Measurements from ENCODE around the gene CPPED1. TPM values are rescaled to one million over a fixed set of nuclear protein-coding genes. Genes with fewer than 3 reads are reported as not detected.

The CPPED1 gene
- total RNA-seq, 4 donors from 2014 or later, result 4.1 to 17.3 (median 12.7) TPM

DNA sequence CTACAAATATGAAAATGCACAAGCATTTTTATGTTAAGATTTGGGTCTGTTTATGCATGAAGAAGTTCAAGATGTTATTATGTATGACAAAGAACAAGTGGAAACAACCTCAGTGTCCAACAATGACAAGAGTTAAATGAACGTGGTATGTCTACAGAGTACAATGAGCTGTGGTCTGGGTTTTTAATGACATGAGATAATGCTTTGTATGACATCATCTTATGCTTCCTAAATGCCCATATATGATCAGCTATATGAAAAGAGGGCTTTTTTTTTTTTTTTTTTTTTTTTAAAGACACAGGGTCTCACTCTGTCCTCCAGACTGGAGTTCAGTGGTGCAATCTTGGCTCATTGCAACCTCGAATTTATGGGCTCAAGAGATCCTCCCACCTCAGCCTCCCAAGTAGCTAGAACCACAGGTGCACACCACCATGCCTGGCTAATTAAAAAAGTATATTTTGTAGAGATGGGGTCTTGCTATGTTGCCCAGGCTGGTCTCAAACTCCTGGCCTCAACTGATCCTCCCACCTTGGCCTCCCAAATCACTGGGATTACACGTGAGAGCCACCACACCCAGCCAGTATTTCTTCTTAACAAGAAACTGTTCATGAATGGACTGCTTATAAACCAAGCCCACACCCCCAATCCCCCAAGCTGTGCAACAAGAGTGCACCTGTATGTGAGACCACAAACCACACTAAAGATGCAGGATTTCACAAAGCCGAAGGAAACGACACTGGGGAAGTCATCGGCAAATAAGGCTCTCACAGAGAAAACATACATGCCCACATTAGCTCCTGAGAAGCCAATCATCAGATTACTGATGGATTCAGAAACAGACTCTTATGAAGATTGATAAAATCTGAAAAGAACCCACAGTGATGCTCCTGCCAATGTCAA lies 114.5 kb downstream of the CPPED1 start:
- 78 to 79% methylated on average over 5 to 6 of the region's 6 CpGs for WGBS, 2 donors (ENCODE audit: low coverage in 1 of 2)
- no peak for DNase-seq
- H3K4me1 ChIP-seq, result no peaks in the 10 kb centered on the region
- intact Hi-C loops (cut with DNase I; ENCODE audit: low total_unique reads) (no loop called here), in situ Hi-C loops (cut with MboI; ENCODE audit: low pct_ligation_motif_present in 1 of 4, low pct_unique_long_range_greater_than_20kb in 1 of 4, low sequenced_read_pairs in 3 of 4) (no loop called here)
- H3K9me3 ChIP-seq, result no peaks in the 10 kb centered on the region
- TF ChIP-seq POLR2A (IDR thresholded peaks at IDR 0.05), result no peak
- no peak for TF ChIP-seq POLR2AphosphoS5 (IDR thresholded peaks at IDR 0.05)
- TF ChIP-seq, protein P1, sequence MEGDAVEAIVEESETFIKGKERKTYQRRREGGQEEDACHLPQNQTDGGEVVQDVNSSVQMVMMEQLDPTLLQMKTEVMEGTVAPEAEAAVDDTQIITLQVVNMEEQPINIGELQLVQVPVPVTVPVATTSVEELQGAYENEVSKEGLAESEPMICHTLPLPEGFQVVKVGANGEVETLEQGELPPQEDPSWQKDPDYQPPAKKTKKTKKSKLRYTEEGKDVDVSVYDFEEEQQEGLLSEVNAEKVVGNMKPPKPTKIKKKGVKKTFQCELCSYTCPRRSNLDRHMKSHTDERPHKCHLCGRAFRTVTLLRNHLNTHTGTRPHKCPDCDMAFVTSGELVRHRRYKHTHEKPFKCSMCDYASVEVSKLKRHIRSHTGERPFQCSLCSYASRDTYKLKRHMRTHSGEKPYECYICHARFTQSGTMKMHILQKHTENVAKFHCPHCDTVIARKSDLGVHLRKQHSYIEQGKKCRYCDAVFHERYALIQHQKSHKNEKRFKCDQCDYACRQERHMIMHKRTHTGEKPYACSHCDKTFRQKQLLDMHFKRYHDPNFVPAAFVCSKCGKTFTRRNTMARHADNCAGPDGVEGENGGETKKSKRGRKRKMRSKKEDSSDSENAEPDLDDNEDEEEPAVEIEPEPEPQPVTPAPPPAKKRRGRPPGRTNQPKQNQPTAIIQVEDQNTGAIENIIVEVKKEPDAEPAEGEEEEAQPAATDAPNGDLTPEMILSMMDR (IDR thresholded peaks at IDR 0.05), result no peak
- no peak for TF ChIP-seq EP300 (IDR thresholded peaks at IDR 0.05; ENCODE audit: low read depth)
- H3K4me3 ChIP-seq, result no peak overlapping the region
- H3K36me3 ChIP-seq, result no peaks in the 10 kb centered on the region
- H3K27ac ChIP-seq, result no peak overlapping the region
- no peaks in the 10 kb centered on the region for H3K27me3 ChIP-seq

DNA sequence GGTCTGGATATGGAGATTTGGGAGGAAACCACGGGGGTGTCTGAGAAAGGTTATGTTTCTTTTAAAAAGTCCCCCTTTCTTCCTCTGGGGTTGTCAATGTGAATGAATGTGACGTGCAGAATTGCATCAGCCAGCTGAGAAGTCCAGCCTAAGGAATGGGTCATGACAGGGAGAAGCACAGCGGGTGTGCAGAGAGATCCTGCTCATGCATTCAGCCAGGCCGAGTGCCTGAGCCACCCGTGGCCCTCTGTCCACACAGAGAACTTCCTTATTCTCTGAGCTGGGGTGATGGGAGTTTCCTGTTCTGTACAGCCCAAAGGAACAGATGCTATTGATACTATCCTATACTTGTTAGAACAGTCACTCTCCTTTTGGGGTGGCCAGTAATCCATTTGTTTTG lies 117.9 kb downstream of the CPPED1 start:
- H3K27me3 ChIP-seq, result no peaks in the 10 kb centered on the region
- H3K9me3 ChIP-seq, result no peaks in the 10 kb centered on the region
- no peaks in the 10 kb centered on the region for H3K36me3 ChIP-seq
- H3K27ac ChIP-seq, result no peak overlapping the region
- no peaks in the 10 kb centered on the region for H3K4me1 ChIP-seq
- no peak overlapping the region for H3K4me3 ChIP-seq
- TF ChIP-seq EP300 (IDR thresholded peaks at IDR 0.05; ENCODE audit: low read depth) (no peak), POLR2A (IDR thresholded peaks at IDR 0.05) (no peak), POLR2AphosphoS5 (IDR thresholded peaks at IDR 0.05) (no peak)
- TF ChIP-seq, protein P1 (IDR thresholded peaks at IDR 0.05), result no peak
- whole genome bisulfite sequencing, 2 donors (ENCODE audit: low coverage in 1 of 2), result 62% methylated on average over 5 of the region's 5 CpGs; no CpG with 5 or more reads in 1 of the 2 donors
- intact Hi-C loops (cut with DNase I; ENCODE audit: low total_unique reads) (no loop called here), in situ Hi-C loops (cut with MboI; ENCODE audit: low pct_ligation_motif_present in 1 of 4, low pct_unique_long_range_greater_than_20kb in 1 of 4, low sequenced_read_pairs in 3 of 4) (no loop called here)
- no peak for DNase-seq

DNA sequence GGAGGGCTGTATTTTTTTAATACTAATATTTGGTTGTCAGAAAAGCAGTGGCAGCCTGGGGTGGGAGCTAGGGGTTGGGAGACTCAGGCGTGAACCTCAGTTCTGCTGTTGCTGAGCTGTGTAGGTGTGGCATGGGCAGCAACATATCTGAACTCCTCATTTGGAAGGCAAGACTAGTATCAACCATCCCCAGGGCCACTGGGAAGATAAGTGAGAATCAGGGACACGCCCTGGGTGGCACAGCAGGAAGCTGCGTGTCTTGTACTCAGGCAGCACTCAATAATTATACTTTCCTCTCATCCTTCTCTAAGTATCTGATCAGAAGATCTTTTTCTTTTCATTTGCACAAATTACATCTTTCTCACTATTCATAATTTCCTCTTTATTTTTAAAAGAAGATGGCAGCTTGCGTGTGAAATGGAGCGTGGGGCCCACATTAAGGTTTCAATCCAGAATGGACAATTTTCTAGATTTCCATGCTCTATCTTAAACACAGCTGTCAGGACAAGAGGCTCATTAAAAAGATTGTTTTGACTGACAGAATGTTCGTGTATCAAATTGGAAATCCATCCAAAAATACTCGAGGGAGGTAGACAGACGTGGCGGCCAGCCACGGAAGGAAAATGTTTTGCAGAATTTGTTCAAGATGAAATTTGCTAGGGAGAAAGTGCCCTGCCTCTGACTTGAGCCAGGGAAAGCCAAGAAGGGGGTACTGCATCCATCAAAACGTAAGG lies 121.1 kb downstream of the CPPED1 start:
- intact Hi-C loops (cut with DNase I; ENCODE audit: low total_unique reads) (no loop called here), in situ Hi-C loops (cut with MboI; ENCODE audit: low pct_ligation_motif_present in 1 of 4, low pct_unique_long_range_greater_than_20kb in 1 of 4, low sequenced_read_pairs in 3 of 4) (no loop called here)
- Histone ChIP-seq H3K9me3 (no peaks in the 10 kb centered on the region), H3K36me3 (no peaks in the 10 kb centered on the region), H3K4me1 (no peaks in the 10 kb centered on the region), H3K27ac (no peak overlapping the region), H3K27me3 (no peaks in the 10 kb centered on the region), H3K4me3 (no peak overlapping the region)
- DNase-seq, result no peak
- whole genome bisulfite sequencing, 2 donors (ENCODE audit: low coverage in 1 of 2), result 92 to 95% methylated on average over 7 to 11 of the region's 11 CpGs
- TF ChIP-seq, protein P1 (IDR thresholded peaks at IDR 0.05), result no peak
- no peak for TF ChIP-seq POLR2AphosphoS5 (IDR thresholded peaks at IDR 0.05)
- no peak for TF ChIP-seq EP300 (IDR thresholded peaks at IDR 0.05; ENCODE audit: low read depth)
- TF ChIP-seq POLR2A (IDR thresholded peaks at IDR 0.05), result no peak

DNA sequence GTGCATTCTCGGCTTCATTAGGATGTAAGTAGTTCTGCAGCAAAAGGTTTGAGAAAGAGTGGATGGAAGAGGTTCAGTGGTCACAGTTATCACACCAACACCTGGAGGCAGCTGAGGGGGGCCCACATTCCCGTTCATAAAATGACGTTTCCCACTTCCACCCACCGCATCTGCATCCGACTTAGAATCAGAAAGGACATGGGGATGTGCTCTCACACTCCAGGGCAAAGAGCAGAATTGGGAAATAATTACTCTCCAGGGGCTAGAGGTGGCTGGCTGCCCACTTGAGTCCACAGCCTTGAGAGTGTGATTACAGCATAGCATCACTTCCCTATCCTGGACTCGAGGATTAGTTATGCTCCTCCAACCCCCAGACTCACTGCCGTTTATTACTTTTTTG lies 122.0 kb downstream of the CPPED1 start:
- Histone ChIP-seq H3K4me1 (no peaks in the 10 kb centered on the region), H3K4me3 (no peak overlapping the region), H3K27ac (no peak overlapping the region), H3K27me3 (no peaks in the 10 kb centered on the region), H3K36me3 (no peaks in the 10 kb centered on the region), H3K9me3 (no peaks in the 10 kb centered on the region)
- WGBS, 2 donors (ENCODE audit: low coverage in 1 of 2), result 80 to 89% methylated on average over 1 to 7 of the region's 7 CpGs
- intact Hi-C loops (cut with DNase I; ENCODE audit: low total_unique reads), result no loop called here
- TF ChIP-seq POLR2A (IDR thresholded peaks at IDR 0.05), result no peak
- no peak for TF ChIP-seq POLR2AphosphoS5 (IDR thresholded peaks at IDR 0.05)
- TF ChIP-seq EP300 (IDR thresholded peaks at IDR 0.05; ENCODE audit: low read depth), result no peak
- TF ChIP-seq, protein P1 (IDR thresholded peaks at IDR 0.05), result no peak
- DNase-seq, result no peak
- in situ Hi-C loops (cut with MboI; ENCODE audit: low pct_ligation_motif_present in 1 of 4, low pct_unique_long_range_greater_than_20kb in 1 of 4, low sequenced_read_pairs in 3 of 4), result no loop called here

Measured in transverse colon (tissue), 4 donors.